HepG2 (cell line): ENCODE results near the gene ESAM. TPM values are rescaled to one million over a fixed set of nuclear protein-coding genes. Genes with fewer than 3 reads are reported as not detected.
A peak's percentile ranks its signal among the peaks of the same experiment; 100 is the strongest.

Source experiments
- ATF4 ChIP-seq, 2 experiments: fragments of 450-650 bp in 1 of 2; sonication (generic) in 1 of 2; formaldehyde crosslinking; IDR thresholded peaks; 2 replicates each; pipeline versions ENCODE4 v1.5.0 to v1.8.0; 2020 to 2022; ENCODE audit warnings: mild to moderate bottlenecking in 1 of 2, missing genetic modification reagents in 1 of 2
- BCL6 ChIP-seq: IDR thresholded peaks from 2 replicates; pipeline ENCODE4 v1.6.1; 2016; ENCODE audit warnings: missing genetic modification reagents, missing compliant biosample characterization
- DR1 ChIP-seq: sonication (generic); formaldehyde crosslinking; IDR thresholded peaks from 2 replicates; pipeline ENCODE4 v1.8.0; 2021; ENCODE audit warnings: mild to moderate bottlenecking, missing genetic modification reagents, inconsistent platforms
- E2F2 ChIP-seq: sonication (generic); formaldehyde crosslinking; IDR thresholded peaks from 2 replicates; pipeline ENCODE4 v1.4.0; 2020; ENCODE audit warnings: missing genetic modification reagents, borderline replicate concordance
- GATA4 ChIP-seq: sonication (generic); IDR thresholded peaks from 2 replicates; pipeline ENCODE4 v1.6.1; 2016; ENCODE audit warnings: antibody characterized with exemption, low read depth, borderline replicate concordance
- IRF1 ChIP-seq: sonication (generic); formaldehyde crosslinking; IDR thresholded peaks from 2 replicates; pipeline ENCODE4 v1.4.0; 2020; ENCODE audit warnings: low read depth, mild to moderate bottlenecking, missing genetic modification reagents
- JARID2 ChIP-seq: sonication (generic); formaldehyde crosslinking; IDR thresholded peaks from 2 replicates; pipeline ENCODE4 v1.8.1; 2023; ENCODE audit warnings: missing genetic modification reagents, inconsistent platforms; ENCODE audit not compliant: insufficient replicate concordance
- KDM2A ChIP-seq: sonication (generic); formaldehyde crosslinking; IDR thresholded peaks from 2 replicates; pipeline ENCODE4 v1.4.0; 2020; ENCODE audit warnings: low read depth, missing genetic modification reagents, borderline replicate concordance
- SMAD3 ChIP-seq: sonication (generic); formaldehyde crosslinking; IDR thresholded peaks from 2 replicates; pipeline ENCODE4 v1.4.0; 2020; ENCODE audit warnings: missing genetic modification reagents
- SOX13 ChIP-seq, 3 experiments: fragments of 450-650 bp in 1 of 3; sonication (generic) in 1 of 3; formaldehyde crosslinking in 1 of 3; IDR thresholded peaks in 2 of 3; conservative IDR thresholded peaks in 1 of 3; 2 replicates each; pipeline versions ENCODE4 v1.5.0 to v1.6.1; 2016 to 2020; ENCODE audit warnings: antibody characterized with exemption in 1 of 3, mild to moderate bottlenecking in 1 of 3, missing compliant biosample characterization in 1 of 3, missing genetic modification reagents in 1 of 3, moderate library complexity in 1 of 3
- SP5 ChIP-seq: IDR thresholded peaks from 2 replicates; pipeline ENCODE4 v1.6.1; 2016; ENCODE audit warnings: low read depth, borderline replicate concordance
- SSRP1 ChIP-seq: IDR thresholded peaks from 2 replicates; pipeline ENCODE4 v1.6.1; 2016; ENCODE audit warnings: control low read depth
- THAP7 ChIP-seq: sonication (generic); formaldehyde crosslinking; IDR thresholded peaks from 2 replicates; pipeline ENCODE4 v1.8.1; 2023; ENCODE audit warnings: mild to moderate bottlenecking, missing genetic modification reagents
- ZNF121 ChIP-seq: sonication (generic); formaldehyde crosslinking; IDR thresholded peaks from 2 replicates; pipeline ENCODE4 v1.5.0; 2020; ENCODE audit warnings: mild to moderate bottlenecking, missing genetic modification reagents
- ZNF468 ChIP-seq: sonication (generic); formaldehyde crosslinking; IDR thresholded peaks from 2 replicates; pipeline ENCODE4 v1.8.0; 2022; ENCODE audit warnings: mild to moderate bottlenecking, moderate library complexity, missing genetic modification reagents
- ZNF546 ChIP-seq: sonication (generic); formaldehyde crosslinking; conservative IDR thresholded peaks from 2 replicates; pipeline ENCODE4 v1.8.1; 2023; ENCODE audit warnings: mild to moderate bottlenecking, missing genetic modification reagents
- ZNF674 ChIP-seq: sonication (generic); formaldehyde crosslinking; IDR thresholded peaks from 2 replicates; pipeline ENCODE4 v1.5.0; 2020; ENCODE audit warnings: low read depth, mild to moderate bottlenecking, missing genetic modification reagents
- ZNF749 ChIP-seq: sonication (generic); formaldehyde crosslinking; IDR thresholded peaks from 2 replicates; pipeline ENCODE4 v1.8.0; 2022; ENCODE audit warnings: mild to moderate bottlenecking, missing genetic modification reagents, moderate library complexity, borderline replicate concordance
- ZNF800 ChIP-seq: sonication (generic); formaldehyde crosslinking; IDR thresholded peaks from 2 replicates; pipeline ENCODE4 v1.4.0; 2020; ENCODE audit warnings: missing genetic modification reagents
- polyA plus RNA-seq, 8 experiments: library from polyadenylated mRNA; depleted of rRNA in 3 of 8; stranded (reverse) in 7 of 8; unstranded in 1 of 8; fragments of >200 nt; fragmentation: Illumina TruSeq in 4 of 8; extraction: Trizol in 4 of 8; gene quantifications; 2 replicates each; pipeline versions ENCODE4 v1.2.1 to v1.2.3, GENCODE V29; 2011 to 2016; ENCODE audit warnings: low read depth in 4 of 8, missing spikeins in 1 of 8, mixed read lengths in 1 of 8; ENCODE audit not compliant: insufficient read depth in 1 of 8
- total RNA-seq, 5 experiments: library from RNA; depleted of rRNA; stranded (reverse); fragments of >200 nt; fragmentation: Illumina TruSeq; extraction: Trizol; gene quantifications; 2 replicates each; pipeline ENCODE4 v1.2.3, GENCODE V29; 2016; ENCODE audit warnings: low read depth in 1 of 5

Gene ESAM
- total and polyA plus RNA-seq, 2 of the 13 experiments (the other 11 are each of a cell fraction or from before 2014, with no cell fraction given): 1.2 to 6.8 TPM

- TF ChIP-seq ZNF121 (CRISPR knock-in tag) (no peak), ATF4 (CRISPR knock-in tag; IDR thresholded peaks at IDR 0.05) (no peak), DR1 (CRISPR knock-in tag) (no peak), JARID2 (CRISPR knock-in tag) (no peak), THAP7 (CRISPR knock-in tag) (no peak), SMAD3 (CRISPR knock-in tag) (0 out of 2 replicates have a peak, but pooled peaks have one; percentile 14), ZNF674 (no peak), SSRP1 (CRISPR knock-in tag) (no peak), KDM2A (peak; percentile 57), E2F2 (CRISPR knock-in tag) (no peak), SOX13 (IDR thresholded peaks at IDR 0.05) (no peak), SOX13 (CRISPR knock-in tag; conservative IDR thresholded peaks at IDR 0.05 in 1 of 2, IDR thresholded peaks at IDR 0.05 in 1 of 2) (peak in 1 of 2 experiments; percentile 25; a peak in 1 of 4 replicates), IRF1 (CRISPR knock-in tag) (no peak), ZNF749 (CRISPR knock-in tag) (no peak), ZNF800 (CRISPR knock-in tag) (peak; percentile 68; the same call in 1 of the 2 replicates), ZNF546 (CRISPR knock-in tag) (0 out of 2 replicates have a peak, but pooled peaks have one; percentile 76), BCL6 (CRISPR knock-in tag) (no peak), GATA4 (no peak), SP5 (CRISPR knock-in tag) (peak; percentile 37; the same call in 1 of the 2 replicates), ZNF468 (CRISPR knock-in tag) (no peak)
Observed at GRCh38 chr11:124758355-124759265, 3.5 kb downstream of the ESAM start (continued).
